Heart right ventricle (tissue), 16 donors: Measurements from ENCODE around the gene KCNJ16. TPM values are rescaled to one million over a fixed set of nuclear protein-coding genes. Genes with fewer than 3 reads are reported as not detected.

ENCODE experiments used
- ATAC-seq, 8 donors: fragments of 200-7000 bp; cut with Tn5 transposase; one replicate each; pipeline ENCODE4 v1.9.1; 2020; ENCODE audit warnings: mild to moderate bottlenecking in 8 of 8, moderate library complexity in 8 of 8, moderate number of reproducible peaks in 1 of 8
- DNase-seq, 2 donors: peaks; one replicate each; pipeline ENCODE4 v3.0.0-alpha.2; 2020
- H3K27ac ChIP-seq, 10 donors: fragments of 200-600 bp; sonication (generic) in 2 of 10; one replicate each; pipeline versions ENCODE4 v1.5.0 to v1.8.0; 2020 to 2022; ENCODE audit warnings: mild to moderate bottlenecking in 3 of 10
- H3K27me3 ChIP-seq, 7 donors: fragments of 200-600 bp; one replicate each; pipeline ENCODE4 v1.8.0; 2021 to 2022; ENCODE audit warnings: mild to moderate bottlenecking in 2 of 7
- H3K36me3 ChIP-seq, 9 donors: fragments of 200-600 bp; sonication (generic) in 1 of 9; one replicate each; pipeline versions ENCODE4 v1.5.0 to v1.8.0; 2020 to 2022; ENCODE audit warnings: mild to moderate bottlenecking in 2 of 9
- H3K4me1 ChIP-seq, 9 donors: fragments of 200-600 bp; sonication (generic) in 1 of 9; one replicate each; pipeline versions ENCODE4 v1.5.0 to v1.8.0; 2020 to 2022; ENCODE audit warnings: mild to moderate bottlenecking in 4 of 9
- H3K4me3 ChIP-seq, 10 donors: fragments of 200-600 bp; sonication (generic) in 2 of 10; one replicate each; pipeline versions ENCODE4 v1.5.0 to v1.8.0; 2020 to 2022; ENCODE audit warnings: mild to moderate bottlenecking in 7 of 10, moderate library complexity in 2 of 10
- H3K9me3 ChIP-seq, 11 donors: fragments of 200-600 bp in 10 of 11; sonication (generic) in 2 of 11; one replicate each; pipeline versions ENCODE4 v1.5.0 to v1.8.0; 2013 to 2022; ENCODE audit warnings: mild to moderate bottlenecking in 2 of 11, control low read depth in 1 of 11, moderate library complexity in 1 of 11
- CTCF ChIP-seq, 9 donors: fragments of 200-600 bp; sonication (generic) in 2 of 9; IDR thresholded peaks; one replicate each; pipeline versions ENCODE4 v1.5.0 to v1.8.0; 2021 to 2022; ENCODE audit warnings: antibody characterized with exemption in 9 of 9, mild to moderate bottlenecking in 5 of 9, moderate library complexity in 1 of 9
- WGBS, 2 donors: extraction: QIAGEN DNeasy Blood & Tissue Kit; methylation state at CpG; one replicate each; pipeline ENCODE4 v1.1.7; 2013; ENCODE audit warnings: inconsistent platforms in 1 of 2; 5-methylcytosine and 5-hydroxymethylcytosine counted together
- intact Hi-C, 10 donors: fragments of 100-400 bp; cut with DNase I; formaldehyde crosslinking; loops; one replicate each; pipeline versions ENCODE4 v1.11.1 to v1.14.2; 2022
- polyA plus RNA-seq, 2 donors: library from polyadenylated mRNA; stranded (reverse); fragments of 200-250 nt; gene quantifications; one replicate each; pipeline ENCODE4 v1.2.3, GENCODE V29; 2013
- total RNA-seq, 10 donors: library from RNA; stranded (reverse); fragmentation: NEBNext Ultra II Directional in 3 of 10; extraction: Animal tissue kit (Norgen Biotek cat#: 25700) in 3 of 10; gene quantifications; one replicate each; pipeline versions ENCODE4 v1.2.1 to v1.2.4, GENCODE V29; 2021 to 2023
- donor health status: Arrhythmogenic right ventricular cardiomyopathy.
- donor health status: ischemic (EF 13 %, LVEDD 7.1; RV severe dilation, severe dysfunction).
- donor health status: healthy with polysubstance abuse.
- donor health status: DM: no; HTN: yes; CAD: no.
- donor health status: DM: no; HTN: no; CAD: no.
- donor health status: ischemic (EF 25% LVEDD 6.9; RV normal size, moderate dysfunction).
- donor health status: ischemic (EF 25% LVEDD 5.7; RV mildly dilated, moderate dysfunction).
- donor health status: healthy.
- donor health status: DM: yes; HTN: yes; CAD: no.
- donor health status: Ischemic cardiomyopathy.
- donor health status: ischemic (EF 35%, LVEDD 5.7; RV mildly dilated, moderate dysfunction).
- donor health status: nonischemic (EF 11% LVEDD 7.7; RV severe dilation, severe dysfunction).
- donor health status: DM: yes; HTN: yes; CAD: no.
- donor health status: PGD.
- donor health status: ischemic (EF 29% LVEDD 5.4; RV normal size, mild dysfunction).
- donor health status: nonischemic (EF 23%, LVEDD 6.1; RV moderate dilation, normal function).

Gene KCNJ16
- total and polyA plus RNA-seq, 12 donors: 0.09 to 0.24 (median 0.14) TPM; not detected in 8

- 87 to 90% methylated on average over 8 of the region's 8 CpGs for WGBS, 2 donors
- no peak for DNase-seq
- no peaks in the 10 kb centered on the region for H3K36me3 ChIP-seq
- peaks cover 0 to 22% (median 16%) of the 10 kb centered on the region in 9 donors for H3K4me1 ChIP-seq
- ATAC-seq: no peak
- no peak for TF ChIP-seq CTCF (IDR thresholded peaks at IDR 0.05)
- intact Hi-C loops: no loop called here
- H3K4me3 ChIP-seq: no peak overlapping the region
- H3K9me3 ChIP-seq: peaks cover 0 to 3% (median 0%) of the 10 kb centered on the region in 11 donors
- H3K27me3 ChIP-seq: no peaks in the 10 kb centered on the region
- H3K27ac ChIP-seq: no peak overlapping the region
Measured at GRCh38 chr17:70134042-70134441, 59.0 kb downstream of the KCNJ16 start.

- H3K36me3 ChIP-seq: no peaks in the 10 kb centered on the region
- no peak overlapping the region for H3K4me3 ChIP-seq
- H3K27ac ChIP-seq: no peak overlapping the region
- peaks cover 0 to 22% (median 16%) of the 10 kb centered on the region in 9 donors for H3K4me1 ChIP-seq
- no peak for TF ChIP-seq CTCF (IDR thresholded peaks at IDR 0.05)
- no peaks in the 10 kb centered on the region for H3K27me3 ChIP-seq
- WGBS, 2 donors: 92 to 94% methylated on average over 1 of the region's 1 CpG
- DNase-seq (no peak), ATAC-seq (no peak)
- no peaks in the 10 kb centered on the region for H3K9me3 ChIP-seq
- intact Hi-C loops: no loop called here
Measured at GRCh38 chr17:70134777-70135176, 59.8 kb downstream of the KCNJ16 start.

GRCh38 chr17:70136131-70136530 lies 61.1 kb downstream of the KCNJ16 start:
- intact Hi-C loops: no loop called here
- Histone ChIP-seq H3K27me3 (no peaks in the 10 kb centered on the region), H3K36me3 (no peaks in the 10 kb centered on the region), H3K4me3 (no peak overlapping the region), H3K27ac (no peak overlapping the region), H3K9me3 (no peaks in the 10 kb centered on the region), H3K4me1 (peaks cover 0 to 22% (median 16%) of the 10 kb centered on the region in 9 donors)
- DNase-seq: no peak
- no peak for TF ChIP-seq CTCF (IDR thresholded peaks at IDR 0.05)
- no peak for ATAC-seq
- 90 to 91% methylated on average over 5 of the region's 5 CpGs for WGBS, 2 donors

GRCh38 chr17:70137451-70138230 lies 62.6 kb downstream of the KCNJ16 start:
- peak; percentile 94 to 99 (median 97) for ATAC-seq
- H3K9me3 ChIP-seq: peaks cover 0 to 6% (median 0%) of the 10 kb centered on the region in 11 donors
- H3K36me3 ChIP-seq: no peaks in the 10 kb centered on the region
- peak in 1 of 2 donors; percentile 57 for DNase-seq
- peak in 1 of 9 donors; percentile 16 for TF ChIP-seq CTCF (IDR thresholded peaks at IDR 0.05)
- H3K27me3 ChIP-seq: no peaks in the 10 kb centered on the region
- 14 to 17% methylated on average over 9 of the region's 9 CpGs for WGBS, 2 donors
- peak overlapping the region in 9 of 10 donors; percentile 21 to 53 (median 38) for H3K4me3 ChIP-seq
- peaks cover 0 to 22% (median 16%) of the 10 kb centered on the region in 9 donors for H3K4me1 ChIP-seq
- H3K27ac ChIP-seq: peak overlapping the region; percentile 51 to 86 (median 80)
- intact Hi-C loops: no loop called here
